ENCODE results near the gene KCTD19.

DNA sequence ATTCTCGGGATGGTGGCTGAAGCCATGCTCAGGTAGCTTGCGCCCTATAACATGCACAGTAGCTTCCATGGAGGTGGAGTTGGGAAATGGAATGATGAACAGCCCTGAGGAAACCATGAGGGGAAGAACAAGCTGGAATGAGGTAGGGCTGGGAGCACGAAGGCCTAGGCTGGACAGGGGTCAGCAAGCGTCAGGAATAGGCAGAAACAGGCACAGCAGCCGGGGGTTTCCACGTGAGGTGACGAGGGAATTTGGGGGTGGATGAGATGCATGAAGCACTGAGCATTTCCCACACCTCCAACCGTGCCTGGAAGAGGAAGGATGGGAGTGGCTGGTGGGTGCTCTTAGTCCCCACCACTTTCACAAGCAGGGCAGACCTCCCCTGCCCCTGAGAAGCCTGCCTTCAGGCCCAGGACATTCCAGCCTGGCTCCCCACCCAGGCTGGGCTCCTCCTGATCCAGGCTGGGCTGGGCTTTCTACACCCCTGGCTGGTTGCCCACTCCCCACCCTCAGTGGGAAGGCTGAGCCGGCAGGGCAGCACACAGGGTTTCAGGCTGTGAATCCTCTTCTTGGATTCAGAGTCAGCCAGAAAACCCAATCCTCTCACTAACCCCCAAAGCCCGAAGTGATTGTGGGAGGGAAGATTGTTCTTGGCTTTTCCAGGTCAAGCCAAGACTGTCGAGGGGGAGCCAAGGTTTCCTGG lies 25.3 kb downstream of the KCTD19 start:
- TF ChIP-seq CTCF (IDR thresholded peaks at IDR 0.05), result no peak
- no peak for TF ChIP-seq POLR2A (IDR thresholded peaks at IDR 0.05)

All from esophagus squamous epithelium (tissue), 4 donors.